Fibroblast of skin of back (primary cell): ENCODE measurements around the gene TSHZ2. TPM values are rescaled to one million over a fixed set of nuclear protein-coding genes. Genes with fewer than 3 reads are reported as not detected.

Source experiments
- DNase-seq: peaks from one replicate; pipeline ENCODE4 v3.0.0-alpha.2; 2013
- polyA plus RNA-seq, 2 experiments: library from polyadenylated mRNA; unstranded; fragments of 120-200 nt; gene quantifications; one replicate each; pipeline ENCODE4 v1.2.1, GENCODE V29; 2013; ENCODE audit not compliant: insufficient read length in 2 of 2

Gene TSHZ2, protein sequence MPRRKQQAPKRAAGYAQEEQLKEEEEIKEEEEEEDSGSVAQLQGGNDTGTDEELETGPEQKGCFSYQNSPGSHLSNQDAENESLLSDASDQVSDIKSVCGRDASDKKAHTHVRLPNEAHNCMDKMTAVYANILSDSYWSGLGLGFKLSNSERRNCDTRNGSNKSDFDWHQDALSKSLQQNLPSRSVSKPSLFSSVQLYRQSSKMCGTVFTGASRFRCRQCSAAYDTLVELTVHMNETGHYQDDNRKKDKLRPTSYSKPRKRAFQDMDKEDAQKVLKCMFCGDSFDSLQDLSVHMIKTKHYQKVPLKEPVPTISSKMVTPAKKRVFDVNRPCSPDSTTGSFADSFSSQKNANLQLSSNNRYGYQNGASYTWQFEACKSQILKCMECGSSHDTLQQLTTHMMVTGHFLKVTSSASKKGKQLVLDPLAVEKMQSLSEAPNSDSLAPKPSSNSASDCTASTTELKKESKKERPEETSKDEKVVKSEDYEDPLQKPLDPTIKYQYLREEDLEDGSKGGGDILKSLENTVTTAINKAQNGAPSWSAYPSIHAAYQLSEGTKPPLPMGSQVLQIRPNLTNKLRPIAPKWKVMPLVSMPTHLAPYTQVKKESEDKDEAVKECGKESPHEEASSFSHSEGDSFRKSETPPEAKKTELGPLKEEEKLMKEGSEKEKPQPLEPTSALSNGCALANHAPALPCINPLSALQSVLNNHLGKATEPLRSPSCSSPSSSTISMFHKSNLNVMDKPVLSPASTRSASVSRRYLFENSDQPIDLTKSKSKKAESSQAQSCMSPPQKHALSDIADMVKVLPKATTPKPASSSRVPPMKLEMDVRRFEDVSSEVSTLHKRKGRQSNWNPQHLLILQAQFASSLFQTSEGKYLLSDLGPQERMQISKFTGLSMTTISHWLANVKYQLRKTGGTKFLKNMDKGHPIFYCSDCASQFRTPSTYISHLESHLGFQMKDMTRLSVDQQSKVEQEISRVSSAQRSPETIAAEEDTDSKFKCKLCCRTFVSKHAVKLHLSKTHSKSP (N-terminal part only)
- polyA plus RNA-seq (2013, experiment 1 of 2; ENCODE audit: insufficient read length), result 0.04 TPM
- polyA plus RNA-seq (2013, experiment 2 of 2; ENCODE audit: insufficient read length), result 0.08 TPM

DNA sequence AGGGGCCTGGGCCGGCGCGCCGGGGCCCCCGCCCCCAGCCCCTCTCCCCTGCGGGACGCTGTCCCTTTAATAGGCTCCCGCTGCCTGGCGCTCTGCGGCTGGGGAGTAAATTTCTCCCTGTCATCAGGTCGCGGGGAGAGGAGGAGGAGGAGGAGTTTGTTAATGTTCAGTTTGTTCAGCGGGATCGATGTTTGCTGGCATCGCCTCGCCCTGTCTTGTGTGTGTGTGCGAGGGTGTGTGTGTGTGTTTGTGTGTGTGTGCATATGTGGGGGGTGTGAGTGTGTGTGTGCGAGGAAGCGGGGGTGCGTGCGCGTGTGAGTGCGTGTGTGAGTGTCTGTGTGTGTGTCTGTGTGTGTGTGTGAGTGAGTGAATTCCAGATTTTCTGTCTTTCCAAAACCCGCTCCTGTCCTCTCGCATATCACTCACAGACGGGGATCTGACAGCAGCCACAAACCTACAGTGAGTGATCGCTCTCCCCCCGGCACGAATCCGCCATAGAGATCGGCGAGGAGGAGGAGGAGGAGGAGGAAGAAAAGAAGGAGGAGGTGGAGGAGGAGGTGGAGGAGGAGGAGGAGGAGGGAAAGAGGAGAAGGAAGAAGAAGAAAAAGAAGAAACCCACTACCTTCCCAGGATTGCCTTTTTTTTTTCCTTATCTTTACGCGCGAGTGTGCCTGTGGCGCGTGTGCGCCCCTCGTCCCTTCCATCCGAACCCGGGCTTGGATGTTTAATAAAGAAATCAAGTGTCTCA is at the start of gene TSHZ2:
Gene TSHZ2 (plus strand): TSS at position 169 of the 748 bp plus-strand sequence. CDS start 936 bp downstream, outside the sequence.
- peak; percentile 47 for DNase-seq

- DNase-seq, result no peak
Observed at GRCh38 chr20:52922436-52922835, 49.7 kb upstream of the TSHZ2 start.

DNA sequence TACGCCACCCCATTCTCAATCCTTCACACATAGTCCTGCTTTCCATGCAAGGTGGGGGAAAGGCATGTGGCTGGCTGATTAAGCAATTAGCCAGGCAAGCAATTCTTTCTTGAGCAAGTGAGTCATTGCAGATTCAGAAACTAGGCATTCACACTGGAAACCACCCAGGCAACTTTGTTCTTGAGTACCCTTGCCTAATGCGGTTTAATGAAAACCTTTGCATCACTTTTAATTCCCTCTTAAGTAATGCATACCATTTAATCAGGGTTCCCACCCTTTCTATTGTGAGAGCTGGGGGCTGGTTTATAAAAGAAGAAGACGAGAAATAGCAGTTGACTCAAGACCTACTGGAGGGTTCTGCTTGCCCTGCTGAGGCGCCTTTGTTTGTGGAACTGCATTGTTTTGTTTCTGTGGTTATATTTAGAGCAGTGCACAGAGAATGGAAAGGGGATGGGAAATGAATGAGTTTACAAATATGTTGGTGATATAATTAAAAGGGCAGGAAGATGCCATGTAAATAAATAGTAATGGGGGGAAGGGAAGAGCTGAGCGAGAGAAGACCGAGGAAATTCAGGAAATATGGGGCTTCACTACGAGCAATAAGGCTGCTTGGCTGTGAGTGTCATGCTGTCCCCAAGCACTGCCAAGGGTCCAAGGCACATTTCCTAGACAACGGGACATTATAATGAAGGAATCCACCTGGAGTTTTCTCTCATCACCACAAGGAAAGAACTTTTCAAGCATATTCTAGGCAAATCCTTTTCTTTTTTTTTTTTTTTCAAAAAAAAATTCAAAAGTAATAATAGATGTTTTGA is 48.8 kb upstream of the TSHZ2 start:
- peak; percentile 94 for DNase-seq

GRCh38 chr20:52924411-52925271 is 47.5 kb upstream of the TSHZ2 start:
- peak; percentile 44 for DNase-seq

DNA sequence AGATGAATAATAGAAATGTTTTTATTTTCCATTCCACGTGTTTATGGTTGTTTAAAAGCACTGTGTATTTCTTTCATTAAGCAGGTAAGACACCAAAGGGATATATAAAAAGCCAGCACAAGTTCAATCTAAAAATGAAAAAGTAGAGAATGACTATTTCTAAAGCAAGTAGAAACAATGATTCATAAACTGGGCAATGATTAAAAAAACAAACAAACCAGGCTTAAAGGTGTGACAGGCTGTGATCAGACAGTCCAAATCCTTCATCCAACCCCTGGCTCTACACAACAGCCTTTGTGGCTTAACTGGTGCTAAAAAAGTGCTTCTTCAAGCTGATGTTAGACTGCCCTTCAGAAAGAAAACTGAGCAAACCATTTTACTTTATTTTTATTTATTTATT is 45.7 kb upstream of the TSHZ2 start:
- DNase-seq, result no peak

DNA sequence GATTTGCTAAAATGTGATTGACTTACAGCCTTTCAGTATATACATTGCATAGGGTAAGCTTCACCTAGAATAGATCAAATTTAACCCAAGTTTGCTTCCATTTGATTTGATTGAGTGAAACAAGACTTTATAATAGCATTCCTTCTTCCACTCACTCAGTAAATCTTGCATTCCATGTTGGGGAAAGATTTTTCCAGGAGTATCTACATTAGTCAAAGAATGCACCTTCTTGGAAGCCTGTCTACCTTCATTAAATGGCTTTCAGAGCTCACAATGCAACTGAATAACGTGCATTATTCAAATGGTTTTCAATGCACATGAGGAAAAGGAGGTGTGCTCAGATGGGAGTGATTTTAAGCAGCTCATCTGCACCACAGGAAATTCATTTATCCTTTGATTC is 38.3 kb upstream of the TSHZ2 start:
- no peak for DNase-seq

DNA sequence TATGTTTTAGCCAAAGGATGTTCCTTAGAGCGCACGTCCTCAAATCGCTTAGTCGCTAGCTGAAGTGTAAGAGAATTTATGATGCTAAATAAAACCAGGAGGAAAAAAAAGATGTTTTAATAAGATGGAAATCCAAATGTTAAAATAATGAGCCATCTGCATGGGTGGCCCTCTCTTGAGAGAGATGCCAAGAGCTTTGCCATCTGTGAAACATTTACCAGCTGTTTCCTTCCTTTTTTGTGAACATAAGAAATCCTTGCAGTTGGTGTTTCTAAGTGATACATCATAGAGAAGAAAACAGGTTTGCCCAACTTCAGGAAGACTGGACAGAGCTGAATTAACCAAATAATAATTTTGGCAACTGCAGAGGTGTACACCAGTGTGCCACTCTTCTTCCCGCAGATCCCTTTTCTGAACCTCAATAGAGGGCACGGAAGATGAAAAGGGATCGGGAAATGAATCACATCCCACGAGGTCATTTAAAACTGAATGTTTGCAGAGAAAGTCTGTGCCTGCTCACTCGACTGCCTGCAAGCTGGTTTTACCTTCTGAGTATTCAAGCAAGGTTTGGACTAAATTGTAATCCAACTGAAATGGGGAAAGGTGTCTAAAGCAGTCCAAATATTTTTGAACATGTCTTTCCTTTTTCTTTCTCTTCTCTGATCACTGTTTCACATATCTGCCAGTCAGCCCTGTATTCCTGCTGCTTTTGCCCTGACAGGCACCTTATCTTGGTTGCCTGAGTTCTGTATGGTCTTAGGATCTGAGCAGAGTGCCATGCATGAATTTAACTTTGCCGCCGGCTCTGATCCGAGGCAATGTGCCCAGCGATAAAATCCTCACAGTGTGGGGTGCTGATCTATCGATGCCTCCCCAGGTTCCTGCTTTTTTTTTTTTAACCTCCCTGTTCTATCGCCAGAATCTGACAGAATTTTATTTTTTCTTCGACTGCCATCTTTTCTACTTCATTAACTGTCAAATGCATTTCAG is 35.5 kb upstream of the TSHZ2 start:
- no peak for DNase-seq

GRCh38 chr20:52937591-52938100 is 34.5 kb upstream of the TSHZ2 start:
- peak; percentile 26 for DNase-seq

- DNase-seq, result no peak
Observed at GRCh38 chr20:52939141-52939540, 33.0 kb upstream of the TSHZ2 start.

- no peak for DNase-seq
Observed at GRCh38 chr20:52941808-52942207, 30.4 kb upstream of the TSHZ2 start.

GRCh38 chr20:52943185-52943841 is 28.8 kb upstream of the TSHZ2 start:
- DNase-seq, result peak; percentile 67

DNA sequence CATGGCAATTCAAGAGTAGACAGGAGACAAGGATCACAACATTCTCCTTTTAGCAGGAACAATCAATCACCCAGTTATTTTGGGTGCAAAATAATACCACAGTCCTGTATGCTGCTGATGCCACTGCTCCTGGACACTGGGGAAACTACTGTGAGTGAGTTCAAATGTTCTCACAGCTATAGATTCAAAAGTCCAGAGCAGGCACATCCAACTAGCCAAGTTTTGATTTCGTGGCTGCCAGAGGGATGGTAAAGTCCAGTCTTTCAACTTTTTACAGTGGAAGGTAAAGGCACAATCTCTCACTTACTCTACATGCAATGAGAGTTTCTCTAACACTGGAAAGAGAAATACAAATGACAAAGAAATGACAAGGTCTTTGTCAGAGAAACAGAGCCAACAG is 26.9 kb upstream of the TSHZ2 start:
- no peak for DNase-seq

DNA sequence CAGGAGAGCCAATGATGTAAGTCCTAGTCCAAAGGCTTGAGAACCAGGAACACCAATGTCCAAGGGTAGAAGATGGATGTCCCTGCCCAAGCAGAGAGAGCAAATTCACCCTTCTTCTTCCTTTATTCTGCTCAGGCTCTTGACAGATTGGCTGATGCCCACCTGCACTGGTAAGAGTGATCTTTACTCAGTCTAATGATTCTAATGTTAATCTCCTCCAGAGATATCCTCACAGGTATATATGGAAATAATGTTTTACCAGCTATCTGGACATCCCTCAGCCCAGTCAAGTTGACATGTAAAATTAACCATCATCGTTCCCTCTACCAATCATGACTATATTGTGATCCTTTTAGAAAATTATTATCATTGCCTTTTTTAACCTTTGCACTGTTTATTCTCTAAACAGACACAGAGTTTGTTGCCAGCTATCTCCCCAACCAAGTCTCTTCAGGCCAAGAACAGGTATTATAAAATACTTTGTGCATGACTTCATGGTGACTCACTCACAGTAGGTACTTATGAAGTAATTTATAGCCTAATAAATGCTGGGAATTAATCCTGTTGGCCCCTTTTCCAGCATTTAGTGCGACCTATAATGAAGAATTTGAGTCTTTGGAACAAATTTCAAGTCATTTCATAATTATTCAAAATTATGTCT is 26.2 kb upstream of the TSHZ2 start:
- DNase-seq, result no peak

DNA sequence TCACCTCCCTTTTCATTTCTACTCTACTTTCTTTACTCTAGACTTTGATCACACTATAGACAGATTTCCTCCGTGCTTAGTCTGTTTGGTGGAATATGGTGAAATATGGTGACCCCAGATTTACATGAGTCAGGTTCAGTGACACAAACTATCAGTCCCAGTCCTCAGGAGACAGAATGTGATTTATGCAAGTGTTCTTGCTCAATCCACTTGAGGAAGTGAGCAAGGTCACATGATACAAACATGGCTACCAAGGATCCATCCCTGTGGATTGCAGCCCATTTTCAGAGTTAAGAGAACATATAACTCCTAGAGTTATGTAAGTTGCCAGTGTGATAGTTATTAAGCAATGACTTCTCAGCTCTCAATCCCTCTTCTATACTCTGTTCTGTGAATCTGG is 23.7 kb upstream of the TSHZ2 start:
- no peak for DNase-seq

DNA sequence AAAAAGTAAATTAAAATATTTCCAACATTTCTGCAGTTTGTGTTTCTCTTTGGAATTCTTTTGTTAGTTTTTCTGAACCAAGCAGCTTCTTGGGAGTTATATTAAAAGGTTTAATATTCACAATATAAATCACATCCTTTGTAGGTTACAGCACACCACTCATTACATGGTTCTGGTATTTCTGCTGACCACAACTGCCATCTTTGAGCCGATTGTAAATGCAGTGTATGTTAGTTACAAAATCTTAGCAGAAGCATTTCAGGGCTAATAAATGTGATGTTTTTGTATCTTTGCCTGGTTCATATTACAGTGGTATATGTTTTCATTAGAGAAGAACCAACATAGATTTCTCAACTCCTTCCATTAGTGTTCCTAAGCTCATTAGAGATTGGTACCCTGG is 19.1 kb upstream of the TSHZ2 start:
- DNase-seq, result no peak

DNA sequence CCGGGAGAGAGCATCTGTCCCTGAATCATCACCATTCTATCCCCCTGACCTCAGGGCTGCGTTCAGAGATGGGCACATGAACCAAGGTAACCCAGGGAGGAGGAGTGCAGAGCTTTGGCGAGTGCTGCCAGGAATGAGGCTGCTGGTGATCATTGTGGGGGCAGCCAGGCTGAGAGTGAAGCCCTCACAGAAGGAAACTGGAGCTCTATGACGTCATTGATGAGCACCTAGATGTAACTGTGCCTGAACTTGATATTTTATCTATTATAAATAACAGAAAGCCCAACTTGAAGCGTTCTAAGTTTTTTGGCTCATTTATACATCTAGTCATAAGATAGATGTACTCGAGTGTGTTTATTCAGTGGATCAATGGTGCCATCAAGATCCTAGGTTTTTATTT is 17.3 kb upstream of the TSHZ2 start:
- DNase-seq, result no peak

GRCh38 chr20:52958211-52958610 is 13.9 kb upstream of the TSHZ2 start:
- DNase-seq, result peak; percentile 25

DNA sequence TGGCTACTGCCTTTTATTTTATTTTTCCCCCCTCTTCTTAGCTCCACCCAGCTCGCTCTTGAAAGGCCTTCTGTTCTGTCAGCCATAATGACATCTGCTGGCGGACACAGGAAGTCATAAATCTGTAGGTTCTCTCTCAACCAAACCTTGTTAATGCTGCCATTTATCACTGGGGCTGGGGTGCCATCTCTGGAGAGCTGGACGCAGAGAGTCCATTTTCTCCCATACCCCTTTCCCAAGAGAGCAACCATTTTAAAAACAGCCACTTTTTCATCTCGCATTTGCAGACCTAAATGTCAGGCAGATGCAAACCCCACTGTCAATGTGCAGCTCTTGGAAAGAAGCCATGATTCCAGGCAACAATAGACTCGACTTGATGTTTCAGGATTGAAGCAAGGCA is 13.0 kb upstream of the TSHZ2 start:
- DNase-seq, result peak; percentile 18
